Activated CD4-positive, alpha-beta T cell treated with anti-CD3 and anti-CD28 coated beads, Interleukin-2, Interleukin-6, amounts not matched to agents 100 ng/mL and 50 ng/mL, durations not matched to agents 16 hours and 8 hours (primary cell): ENCODE measurements around the gene VPS13A.
A peak's percentile ranks its signal among the peaks of the same experiment; 100 is the strongest.
"Not testable (repeated sequence)": the region's sequence is repeated elsewhere in the genome, so short reads cannot be mapped to it uniquely, and the experiment has no call there.

Source experiments
- DNase-seq: peaks from one replicate; pipeline ENCODE4 v3.0.0-alpha.2; 2020

VPS13A gene

DNA sequence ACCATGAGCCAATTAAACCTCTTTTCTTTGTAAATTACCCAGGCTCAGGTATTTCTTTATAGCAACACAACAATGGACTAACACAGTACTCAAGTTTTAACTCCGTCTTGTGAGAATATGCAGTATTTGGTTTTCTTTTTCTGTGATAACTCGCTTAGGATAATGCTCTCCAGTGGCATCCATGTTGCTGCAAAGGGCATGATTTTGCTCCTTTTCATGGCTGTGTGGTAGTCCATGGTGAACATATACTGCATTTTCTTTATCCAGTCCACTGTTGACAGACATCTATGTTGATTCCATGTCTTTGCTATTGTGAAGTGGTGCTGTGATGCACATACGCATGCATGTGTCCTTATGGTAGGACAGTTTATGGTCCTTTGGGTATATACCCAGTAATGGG is 10.9 kb downstream of the VPS13A start:
- no peak for DNase-seq

DNA sequence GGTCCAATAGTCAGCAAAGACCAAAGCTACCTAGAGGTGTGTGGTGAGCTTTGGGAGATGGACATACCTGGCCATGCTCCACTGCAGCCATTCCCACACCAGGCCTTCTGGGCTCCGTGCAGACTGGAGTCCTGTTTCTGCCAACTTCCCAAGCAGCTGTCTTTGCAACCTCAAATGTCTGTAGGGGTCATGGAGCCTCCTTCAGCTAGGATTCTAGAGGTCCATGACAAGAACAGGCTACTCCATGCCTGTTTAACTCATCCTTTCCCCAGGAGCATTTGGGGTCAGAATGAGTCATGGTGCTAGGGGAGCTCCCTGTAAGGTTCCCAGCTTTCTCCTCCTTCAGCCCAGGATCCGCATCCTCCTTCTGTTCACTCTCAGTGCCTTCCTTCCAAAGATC is 17.1 kb downstream of the VPS13A start:
- no peak for DNase-seq

DNA sequence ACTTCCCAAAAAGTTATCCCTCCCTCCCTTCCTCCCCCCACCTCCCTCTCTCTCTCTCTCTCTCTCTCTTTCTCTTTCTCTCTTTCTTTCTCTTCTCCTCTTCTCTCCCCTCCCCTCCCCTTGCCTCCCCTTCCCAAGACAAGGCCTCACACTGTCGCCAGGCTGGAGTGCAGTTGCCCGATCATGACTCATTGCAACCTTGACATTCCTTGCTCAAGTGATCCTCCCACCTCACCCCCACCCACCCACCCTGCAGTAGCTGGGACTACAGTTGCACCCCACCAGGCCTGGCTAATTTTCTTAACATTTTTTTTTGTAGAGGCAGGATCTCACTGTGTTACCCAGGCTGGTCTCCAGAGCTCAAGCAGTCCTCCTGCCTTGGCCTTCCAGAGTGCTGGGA is 32.8 kb downstream of the VPS13A start:
- no peak for DNase-seq

DNA sequence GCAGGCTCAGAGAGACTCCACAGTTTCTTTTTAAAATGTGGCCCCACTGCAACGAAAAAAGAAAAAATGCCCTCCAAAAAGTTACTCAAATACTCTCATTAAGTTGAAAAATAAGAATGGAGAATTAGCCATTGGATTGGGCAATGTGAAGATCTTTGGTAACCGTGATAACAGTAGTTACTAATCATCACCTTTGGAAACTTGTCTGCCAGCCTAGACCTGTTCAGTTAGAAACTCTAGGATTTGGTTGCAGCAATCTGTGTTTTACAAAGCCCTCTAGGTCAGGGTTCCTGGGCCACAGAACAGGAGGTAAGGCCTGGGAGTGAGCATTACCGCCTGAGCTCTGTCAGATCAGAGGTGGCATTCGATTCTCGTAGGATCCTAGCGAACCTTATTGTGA is 34.2 kb downstream of the VPS13A start:
- no peak for DNase-seq

- DNase-seq: no peak
These were observed 35.5 kb downstream of the VPS13A start for GRCh38 chr9:77212801-77213200.

DNA sequence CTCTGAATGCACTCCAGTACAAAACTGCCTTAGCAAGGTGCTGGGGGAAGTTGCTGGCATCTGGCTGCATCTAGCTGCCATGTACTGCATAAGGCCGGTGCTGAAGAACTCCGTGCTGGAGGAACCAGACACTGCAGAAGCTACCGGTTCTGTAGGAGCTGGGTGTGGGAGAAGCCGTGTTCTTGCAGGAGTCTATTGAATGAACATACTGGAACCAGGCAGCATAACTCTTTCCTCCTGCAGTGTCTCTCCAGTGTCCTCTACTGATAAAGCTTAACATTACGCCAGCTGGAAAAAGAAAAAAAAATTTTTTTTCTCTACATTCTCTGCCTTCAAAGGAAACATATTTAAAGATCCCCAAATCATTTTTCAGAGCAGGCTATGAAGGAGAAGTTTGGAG is 38.5 kb downstream of the VPS13A start:
- DNase-seq: no peak

DNA sequence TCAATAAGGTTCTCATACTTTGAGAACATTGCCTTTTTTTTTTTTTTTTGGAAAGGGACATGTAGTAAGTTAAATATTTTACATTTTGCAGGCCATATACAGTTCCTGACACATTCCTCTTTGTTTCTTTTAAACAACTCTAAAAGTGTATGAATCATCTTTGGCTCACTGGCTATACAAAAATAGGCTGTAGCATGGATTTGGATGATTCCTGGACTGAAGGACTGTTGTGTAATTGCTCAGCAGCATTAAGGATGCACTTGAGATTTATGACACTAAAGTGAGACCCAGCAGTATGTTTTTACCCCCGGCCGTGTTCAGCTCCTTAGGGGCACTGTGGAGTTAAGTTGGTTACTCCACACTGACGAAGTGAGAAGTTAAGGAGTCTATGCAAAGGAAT is 41.3 kb downstream of the VPS13A start:
- DNase-seq: no peak

DNA sequence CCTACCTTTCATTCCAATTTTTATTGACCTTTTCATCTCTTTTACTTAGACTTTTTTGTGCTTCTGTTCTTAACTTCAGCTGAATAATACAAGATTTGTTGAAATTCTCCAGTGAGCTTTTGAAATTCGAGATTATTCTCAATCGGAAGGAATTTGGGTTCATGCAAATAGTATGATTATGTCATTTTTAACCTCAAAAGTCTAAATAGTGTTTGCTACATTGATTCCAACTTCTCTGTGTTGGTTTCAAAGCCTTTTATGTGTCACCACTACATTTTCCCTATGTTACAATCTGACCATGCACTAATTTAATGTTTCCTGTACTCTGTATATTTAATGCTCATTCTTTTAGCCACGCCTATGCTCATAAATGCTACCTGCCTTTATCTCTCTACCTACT is 44.1 kb downstream of the VPS13A start:
- no peak for DNase-seq

- DNase-seq: no peak
These were observed 47.5 kb downstream of the VPS13A start for GRCh38 chr9:77224746-77225312.

DNA sequence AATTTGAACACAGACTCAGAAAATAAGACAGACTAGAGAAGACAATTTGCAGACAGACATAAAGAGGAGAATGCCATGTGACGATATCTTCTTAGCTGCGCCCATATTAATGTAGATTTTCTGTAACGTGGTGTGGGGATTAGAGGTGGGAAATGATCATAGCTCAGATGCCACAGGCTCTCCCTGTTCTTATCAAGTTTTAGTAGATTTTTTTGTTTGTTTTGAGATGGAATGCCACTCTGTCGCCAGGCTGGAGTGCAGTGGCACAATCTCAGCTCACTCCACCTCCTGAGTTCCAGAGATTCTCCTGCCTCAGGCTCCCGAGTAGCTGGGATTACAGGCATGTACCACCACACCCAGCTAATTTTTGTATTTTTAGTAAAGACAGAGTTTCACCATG is 59.4 kb downstream of the VPS13A start:
- no peak for DNase-seq

DNA sequence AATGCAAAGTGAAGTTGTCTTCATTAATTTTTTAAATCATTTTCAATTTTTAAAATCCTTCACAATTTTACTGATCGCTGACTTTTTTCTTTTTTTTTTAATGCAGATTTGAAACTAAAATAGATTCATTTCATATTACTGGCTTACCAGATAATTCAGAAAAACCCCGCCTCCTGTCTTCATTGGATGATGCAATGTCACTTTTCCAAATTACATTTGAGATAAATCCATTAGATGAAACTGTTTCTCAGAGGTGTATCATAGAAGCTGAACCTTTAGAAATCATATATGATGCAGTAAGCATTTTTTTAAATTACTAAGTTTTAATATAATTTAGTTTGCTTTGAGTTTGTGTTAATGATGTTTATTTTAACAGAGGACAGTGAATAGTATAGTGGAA is 60.6 kb downstream of the VPS13A start:
- no peak for DNase-seq

GRCh38 chr9:77251050-77251449 is 73.7 kb downstream of the VPS13A start:
- no peak for DNase-seq

- DNase-seq: no peak
These were observed 79.9 kb downstream of the VPS13A start for GRCh38 chr9:77257275-77257674.

GRCh38 chr9:77261605-77262004 is 84.3 kb downstream of the VPS13A start:
- no peak for DNase-seq

- DNase-seq: not testable (repeated sequence)
These were observed 90.4 kb downstream of the VPS13A start for GRCh38 chr9:77267762-77268161.

DNA sequence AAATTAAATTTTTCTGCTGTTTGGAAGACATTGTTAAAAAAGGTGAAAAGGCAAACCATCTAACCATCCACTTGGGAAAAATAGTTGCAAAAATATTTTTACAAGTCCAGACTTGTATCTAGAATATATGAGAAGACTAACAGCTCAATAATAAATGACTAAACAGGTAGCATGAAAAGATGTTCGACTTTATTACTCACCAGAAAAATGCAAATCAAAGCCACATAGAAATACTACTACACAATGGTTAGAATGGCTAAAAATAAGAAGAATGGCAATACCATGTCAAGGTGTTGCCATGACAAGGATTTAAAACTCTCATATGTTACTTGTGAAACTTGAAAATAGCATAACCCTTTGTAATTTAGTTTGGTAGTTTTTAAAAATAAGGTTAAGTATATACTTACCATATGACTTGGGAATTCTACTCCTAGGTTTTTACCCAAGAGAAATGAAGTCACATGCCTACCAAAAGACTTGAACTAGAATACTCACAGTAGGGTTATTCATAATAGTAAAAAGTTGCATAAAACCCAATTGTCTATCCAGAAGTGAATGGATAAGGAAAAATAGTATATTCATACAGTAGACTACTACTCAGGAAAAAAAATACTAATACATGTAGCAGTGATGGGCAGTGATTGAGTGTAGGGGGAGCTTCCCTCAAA is 93.8 kb downstream of the VPS13A start:
- DNase-seq: no peak

- DNase-seq: no peak
These were observed 99.5 kb downstream of the VPS13A start for GRCh38 chr9:77276799-77277198.

- no peak for DNase-seq
These were observed 100.4 kb downstream of the VPS13A start for GRCh38 chr9:77277719-77278118.

DNA sequence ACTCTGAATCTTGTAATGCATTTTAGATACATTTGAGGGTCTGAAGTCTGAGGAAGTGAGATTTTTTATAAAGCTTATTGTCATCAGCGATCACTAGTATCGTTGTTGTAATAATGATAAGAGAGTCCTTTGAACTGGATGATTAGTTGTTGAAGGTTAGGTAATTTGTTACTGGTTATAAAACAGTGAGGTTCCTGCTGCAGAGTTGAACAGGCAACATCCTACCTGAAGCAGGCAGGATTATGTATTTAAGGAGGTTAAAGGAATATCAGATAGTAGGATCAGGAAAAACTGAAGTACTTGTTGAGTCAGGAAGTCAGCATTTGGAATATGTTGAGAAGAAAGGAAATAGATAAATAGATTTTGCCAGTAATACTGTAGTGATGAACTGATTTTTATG is 106.7 kb downstream of the VPS13A start:
- no peak for DNase-seq

DNA sequence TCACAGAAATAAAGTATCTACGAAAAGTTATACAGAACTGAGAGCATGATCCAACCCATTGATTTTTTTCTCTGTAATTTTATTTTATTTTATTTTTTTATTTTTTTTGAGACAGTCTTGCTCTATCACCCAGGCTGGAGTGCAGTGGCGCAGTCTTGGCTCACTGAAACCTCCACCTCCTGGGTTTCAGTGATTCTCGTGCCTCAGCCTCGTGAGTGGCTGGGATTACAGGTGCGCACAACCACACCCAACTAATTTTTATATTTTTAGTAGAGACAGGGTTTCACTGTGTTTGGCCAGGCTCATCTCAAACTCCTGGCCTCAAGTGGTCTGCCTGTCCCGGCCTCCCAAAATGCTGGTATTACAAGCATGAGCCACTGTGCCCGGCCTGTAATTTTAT is 107.3 kb downstream of the VPS13A start:
- DNase-seq: no peak

GRCh38 chr9:77290373-77290772 is 113.0 kb downstream of the VPS13A start:
- DNase-seq: no peak

DNA sequence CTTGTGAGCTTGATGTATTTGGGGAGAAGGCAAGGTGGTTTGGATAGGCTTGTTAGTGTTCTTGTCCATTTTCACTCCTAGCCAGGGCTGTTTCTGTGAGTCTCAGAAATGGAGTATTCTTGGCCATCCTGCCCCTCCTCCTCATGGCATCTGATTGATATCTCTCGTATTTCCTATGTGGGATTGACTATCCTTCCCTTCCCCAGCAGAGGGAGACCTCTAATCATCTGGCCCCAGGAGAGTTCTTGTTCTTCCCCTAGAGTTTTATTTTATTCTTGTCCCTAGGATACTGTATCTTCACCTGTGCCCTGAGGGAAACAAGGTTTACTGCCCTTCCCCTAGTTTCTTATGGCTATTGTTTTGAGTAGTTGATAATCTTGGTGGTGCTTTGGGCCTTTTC is 114.4 kb downstream of the VPS13A start:
- no peak for DNase-seq

DNA sequence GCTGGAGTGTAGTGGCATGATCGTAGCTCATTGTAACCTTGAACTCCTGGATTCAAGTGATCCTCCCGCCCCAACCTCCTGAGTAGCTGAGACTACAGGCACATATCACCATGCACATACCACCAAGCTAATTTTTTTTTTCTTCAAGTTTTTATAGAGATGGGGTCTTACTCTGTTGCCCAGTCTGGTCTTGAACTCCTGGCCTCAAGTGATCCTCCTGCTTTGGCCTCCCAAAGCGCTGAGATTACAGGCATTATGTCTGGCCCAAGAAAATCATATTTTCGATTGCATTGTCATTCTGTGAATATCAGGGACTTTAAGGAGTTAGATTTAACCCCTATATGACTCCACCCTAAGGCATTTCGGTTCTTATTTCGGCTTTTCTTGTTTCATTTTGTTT is 116.6 kb downstream of the VPS13A start:
- no peak for DNase-seq

DNA sequence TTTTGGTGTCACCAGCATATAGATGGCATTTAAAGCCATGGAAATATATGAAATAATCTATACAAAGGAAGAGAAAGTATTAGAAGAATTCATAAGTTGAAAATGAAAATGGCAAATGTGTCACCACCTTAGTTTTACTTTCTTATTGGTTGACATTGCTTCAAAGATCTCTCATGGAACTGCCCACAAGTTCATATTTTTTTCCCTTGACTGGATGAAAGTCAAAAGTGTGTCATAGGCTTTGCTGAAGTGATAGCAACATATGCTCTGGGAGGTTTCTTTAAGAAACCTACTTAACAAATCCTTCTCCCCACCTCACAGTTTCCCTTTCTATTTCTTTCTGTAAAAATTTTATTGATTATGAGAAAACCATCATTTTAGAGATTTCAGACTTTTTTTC is 127.2 kb downstream of the VPS13A start:
- DNase-seq: peak; percentile 4
